GOT3 (cell line): ENCODE measurements around the gene HIVEP1.
"Not testable (repeated sequence)": the region's sequence is repeated elsewhere in the genome, so short reads cannot be mapped to it uniquely, and the experiment has no call there.

Source experiments
- DNase-seq: peaks from one replicate; lab custom pipeline; 2025; ENCODE audit warnings: mixed read lengths; lab: John Stamatoyannopoulos, UW

Gene HIVEP1

GRCh38 chr6:12088531-12088930, 76.4 kb downstream of the HIVEP1 start:
- no peak for DNase-seq

- no peak for DNase-seq
These were observed 78.6 kb downstream of the HIVEP1 start for GRCh38 chr6:12090714-12091113.

GRCh38 chr6:12092762-12093161, 80.7 kb downstream of the HIVEP1 start:
- no peak for DNase-seq

- no peak for DNase-seq
These were observed 82.6 kb downstream of the HIVEP1 start for GRCh38 chr6:12094689-12095088.

- no peak for DNase-seq
These were observed 84.2 kb downstream of the HIVEP1 start for GRCh38 chr6:12096342-12096741.

- DNase-seq = no peak
These were observed 85.7 kb downstream of the HIVEP1 start for GRCh38 chr6:12097791-12098190.

- no peak for DNase-seq
These were observed 87.7 kb downstream of the HIVEP1 start for GRCh38 chr6:12099623-12100338.

- no peak for DNase-seq
These were observed 88.9 kb downstream of the HIVEP1 start for GRCh38 chr6:12101048-12101447.

GRCh38 chr6:12101653-12102312, 89.7 kb downstream of the HIVEP1 start:
- DNase-seq = no peak

GRCh38 chr6:12102350-12102749, 90.2 kb downstream of the HIVEP1 start:
- no peak for DNase-seq

- no peak for DNase-seq
These were observed 91.0 kb downstream of the HIVEP1 start for GRCh38 chr6:12103158-12103557.

- DNase-seq = no peak
These were observed 93.2 kb downstream of the HIVEP1 start for GRCh38 chr6:12105271-12105670.

GRCh38 chr6:12108376-12108775, 96.3 kb downstream of the HIVEP1 start:
- DNase-seq = not testable (repeated sequence)

- no peak for DNase-seq
These were observed 98.6 kb downstream of the HIVEP1 start for GRCh38 chr6:12110523-12111362.

- DNase-seq = no peak
These were observed 99.2 kb downstream of the HIVEP1 start for GRCh38 chr6:12111363-12111670.

GRCh38 chr6:12112540-12113189, 100.6 kb downstream of the HIVEP1 start:
- no peak for DNase-seq

GRCh38 chr6:12113190-12113577, 101.1 kb downstream of the HIVEP1 start:
- DNase-seq = no peak

GRCh38 chr6:12114055-12114503, 102.0 kb downstream of the HIVEP1 start:
- no peak for DNase-seq

- no peak for DNase-seq
These were observed 102.9 kb downstream of the HIVEP1 start for GRCh38 chr6:12115001-12115400.

- no peak for DNase-seq
These were observed 103.4 kb downstream of the HIVEP1 start for GRCh38 chr6:12115492-12115891.

- DNase-seq = no peak
These were observed 104.2 kb downstream of the HIVEP1 start for GRCh38 chr6:12116264-12116800.

- DNase-seq = no peak
These were observed 104.9 kb downstream of the HIVEP1 start for GRCh38 chr6:12116978-12117377.
